ENCODE data around the gene OR5A2. TPM values are rescaled to one million over a fixed set of nuclear protein-coding genes. Genes with fewer than 3 reads are reported as not detected.
"Not testable (repeated sequence)": the region's sequence is repeated elsewhere in the genome, so short reads cannot be mapped to it uniquely, and the experiment has no call there.

The OR5A2 gene
- total and polyA plus RNA-seq, 2 experiments from 2014 or later = not detected

DNA sequence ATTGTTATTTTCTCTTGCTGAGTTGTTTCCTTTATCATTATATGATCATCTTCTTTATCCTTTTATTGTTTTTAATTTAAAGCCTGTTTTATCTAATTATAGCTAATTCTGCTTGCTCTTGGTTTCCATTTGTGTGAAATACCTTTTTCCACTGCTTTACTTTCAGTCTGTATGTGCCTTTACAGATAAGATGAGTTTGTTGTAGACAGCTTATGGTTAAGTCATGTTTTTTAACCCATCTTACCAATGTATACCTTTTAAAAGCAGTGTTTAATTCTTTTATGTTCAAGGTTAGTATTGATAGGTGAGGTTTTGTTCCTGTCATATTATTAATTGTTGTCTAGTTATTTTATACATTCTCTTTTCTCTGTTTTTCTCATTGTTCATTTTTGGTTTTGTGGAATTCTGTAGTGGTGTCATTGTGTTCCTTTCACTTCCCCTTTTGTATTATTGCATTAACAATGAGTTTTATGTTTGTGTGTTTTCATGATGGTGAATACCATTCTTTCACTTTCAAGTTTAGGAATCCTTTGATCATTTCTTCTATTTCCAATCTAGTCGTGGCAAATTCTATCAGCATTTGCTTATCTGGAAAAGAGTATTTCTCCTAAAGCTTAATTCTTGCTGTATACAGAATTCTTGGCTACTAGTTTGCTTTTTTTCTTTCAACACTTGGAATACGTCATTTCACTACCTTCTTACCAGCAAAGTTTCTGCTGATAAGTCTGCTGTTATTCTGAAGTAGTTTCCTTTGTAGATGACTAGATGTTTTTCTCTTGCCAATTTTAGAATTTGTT lies 45.8 kb downstream of the OR5A2 start:
- in situ Hi-C loops (cut with MboI) = no loop called here
- H3K9me3 ChIP-seq (ENCODE audit: low read depth) = peaks cover 5% of the 10 kb centered on the region
- no peaks in the 10 kb centered on the region for H3K27me3 ChIP-seq (replicated peaks; ENCODE audit: insufficient read depth)
- no peaks in the 10 kb centered on the region for H3K4me1 ChIP-seq (ENCODE audit: insufficient read depth)
- no peak overlapping the region for H3K9ac ChIP-seq
- no peak overlapping the region for H3K4me3 ChIP-seq
- H3K36me3 ChIP-seq (ENCODE audit: low read depth) = no peaks in the 10 kb centered on the region
- H3K4me2 ChIP-seq (ENCODE audit: unreplicated experiment) = no peak overlapping the region
- TF ChIP-seq EZH2phosphoT487 (IDR thresholded peaks at IDR 0.05; ENCODE audit: insufficient read depth, low read depth) = no peak
- TF ChIP-seq EZH2 (IDR thresholded peaks at IDR 0.05; ENCODE audit: insufficient read depth, poor library complexity, severe bottlenecking) = no peak
- WGBS, 2 experiments (ENCODE audit: low coverage in 1 of 2, low lambda C conversion rate in 2 of 2, missing lambda C conversion rate in 2 of 2) = 9 to 10% methylated on average over 2 of the region's 2 CpGs
- no peaks in the 10 kb centered on the region for H3F3A ChIP-seq (ENCODE audit: insufficient read depth)
- no peak overlapping the region for H2AFZ ChIP-seq
- DNase-seq = no peak
- H4K20me1 ChIP-seq (ENCODE audit: insufficient read depth) = no peaks in the 10 kb centered on the region
- H3K9me2 ChIP-seq (ENCODE audit: insufficient read depth) = no peaks in the 10 kb centered on the region
- no peaks in the 10 kb centered on the region for H3K79me2 ChIP-seq (ENCODE audit: insufficient read depth)
- no peak overlapping the region for H3K27ac ChIP-seq

DNA sequence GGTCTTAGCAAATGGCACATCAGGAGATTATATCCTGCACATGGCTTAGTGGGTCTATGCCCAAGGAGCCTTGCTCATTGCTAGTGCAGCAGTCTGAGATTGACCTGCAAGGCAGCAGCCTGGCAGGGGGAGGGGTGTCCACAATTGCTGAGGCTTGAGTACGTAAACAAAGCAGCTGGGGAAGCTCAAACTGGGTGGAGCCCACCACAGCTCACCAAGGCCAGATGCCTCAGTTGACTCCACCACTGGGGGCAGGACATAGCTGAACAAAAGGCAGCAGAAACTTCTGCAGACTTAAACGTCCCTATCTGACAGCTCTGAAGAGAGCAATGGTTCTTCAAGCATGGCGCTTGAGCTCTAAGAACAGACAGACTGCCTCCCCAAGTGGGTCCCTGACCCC lies 53.9 kb downstream of the OR5A2 start:
- H3K79me2 ChIP-seq (ENCODE audit: insufficient read depth); H3K9me2 ChIP-seq (ENCODE audit: insufficient read depth); H3K9me3 ChIP-seq (ENCODE audit: low read depth); H3K27me3 ChIP-seq (replicated peaks; ENCODE audit: insufficient read depth); H3K9ac ChIP-seq; H3K4me2 ChIP-seq (ENCODE audit: unreplicated experiment); H3F3A ChIP-seq (ENCODE audit: insufficient read depth); H3K36me3 ChIP-seq (ENCODE audit: low read depth); H3K27ac ChIP-seq; H2AFZ ChIP-seq; in situ Hi-C loops (cut with MboI); H3K4me1 ChIP-seq (ENCODE audit: insufficient read depth); H3K4me3 ChIP-seq; DNase-seq; H4K20me1 ChIP-seq (ENCODE audit: insufficient read depth): not testable (repeated sequence)
- 5 to 8% methylated on average over 3 of the region's 3 CpGs for WGBS, 2 experiments (ENCODE audit: low coverage in 1 of 2, low lambda C conversion rate in 2 of 2, missing lambda C conversion rate in 2 of 2)

DNA sequence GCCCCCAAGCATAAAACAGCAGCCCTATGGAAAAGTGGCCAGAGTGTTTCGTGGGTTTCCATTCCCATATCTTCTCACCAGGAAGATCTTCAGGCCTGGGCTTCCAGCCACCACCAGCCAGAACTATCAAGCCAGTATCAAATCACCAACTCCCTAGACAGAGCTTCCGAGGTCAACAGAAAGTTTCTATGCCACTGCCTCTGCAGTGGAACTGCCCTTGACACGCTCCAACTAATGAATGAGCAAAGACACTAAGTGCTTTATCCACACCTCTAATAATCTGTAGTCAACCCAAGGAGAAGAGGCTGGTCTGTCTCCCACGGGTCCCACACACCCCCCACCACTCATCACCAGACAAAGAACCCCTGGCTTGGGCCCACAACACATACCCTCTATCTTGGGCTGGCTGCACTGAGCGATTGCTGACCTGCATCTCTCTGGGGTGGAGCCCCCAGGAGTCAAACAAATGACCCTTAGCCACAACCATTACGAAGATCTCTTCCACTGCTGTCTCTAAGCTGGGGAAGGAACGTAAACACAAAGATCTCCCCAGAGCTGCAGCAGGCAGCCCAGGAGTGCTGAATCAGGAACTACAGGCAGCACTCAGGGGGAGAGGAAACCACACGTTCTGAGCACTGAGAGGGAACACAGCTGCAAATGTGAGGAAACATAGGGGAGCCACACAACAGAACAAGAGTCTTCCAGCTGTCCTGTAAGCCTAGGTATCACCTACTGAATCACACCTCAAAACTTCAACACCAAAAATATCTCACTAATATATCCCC lies 57.8 kb downstream of the OR5A2 start:
- Histone ChIP-seq H3F3A (ENCODE audit: insufficient read depth) (no peaks in the 10 kb centered on the region), H3K27ac (no peak overlapping the region), H3K9ac (no peak overlapping the region), H3K27me3 (replicated peaks; ENCODE audit: insufficient read depth) (no peaks in the 10 kb centered on the region), H2AFZ (no peak overlapping the region), H4K20me1 (ENCODE audit: insufficient read depth) (no peaks in the 10 kb centered on the region), H3K4me3 (no peak overlapping the region), H3K4me2 (ENCODE audit: unreplicated experiment) (no peak overlapping the region), H3K79me2 (ENCODE audit: insufficient read depth) (no peaks in the 10 kb centered on the region), H3K9me2 (ENCODE audit: insufficient read depth) (no peaks in the 10 kb centered on the region), H3K36me3 (ENCODE audit: low read depth) (no peaks in the 10 kb centered on the region), H3K4me1 (ENCODE audit: insufficient read depth) (no peaks in the 10 kb centered on the region), H3K9me3 (ENCODE audit: low read depth) (no peaks in the 10 kb centered on the region)
- 3 to 8% methylated on average over 8 of the region's 8 CpGs for WGBS, 2 experiments (ENCODE audit: low coverage in 1 of 2, low lambda C conversion rate in 2 of 2, missing lambda C conversion rate in 2 of 2)
- TF ChIP-seq EZH2 (IDR thresholded peaks at IDR 0.05; ENCODE audit: insufficient read depth, poor library complexity, severe bottlenecking) (no peak), EZH2phosphoT487 (IDR thresholded peaks at IDR 0.05; ENCODE audit: insufficient read depth, low read depth) (no peak)
- DNase-seq = no peak
- in situ Hi-C loops (cut with MboI) = no loop called here

Other genes starting within 250 kb of the OR5A2 start
- not detected in 2 replicates for gene MPEG1, start 213.5 kb downstream of the OR5A2 start, total RNA-seq (2014; rRNA removed; shearing (Covaris generic))
- not detected in 2 replicates for gene MPEG1, start 213.5 kb downstream of the OR5A2 start, polyA plus RNA-seq (2016; fragmentation: Nextera tagmentation; extraction: Ambion mirVana)
- not detected in 2 replicates for gene OR5AN1, start 67.5 kb downstream of the OR5A2 start, total RNA-seq (2014; rRNA removed; shearing (Covaris generic))
- not detected in 2 replicates for gene OR5AN1, start 67.5 kb downstream of the OR5A2 start, polyA plus RNA-seq (2016; fragmentation: Nextera tagmentation; extraction: Ambion mirVana)
- gene OR5A1, start 10.1 kb upstream of the OR5A2 start, total RNA-seq (2014; rRNA removed; shearing (Covaris generic)) = not detected in 2 replicates
- gene OR5A1, start 10.1 kb upstream of the OR5A2 start, polyA plus RNA-seq (2016; fragmentation: Nextera tagmentation; extraction: Ambion mirVana) = not detected in 2 replicates
- not detected in 2 replicates for gene OR4D6, start 30.5 kb upstream of the OR5A2 start, total RNA-seq (2014; rRNA removed; shearing (Covaris generic))
- gene OR4D6, start 30.5 kb upstream of the OR5A2 start, polyA plus RNA-seq (2016; fragmentation: Nextera tagmentation; extraction: Ambion mirVana) = not detected in 2 replicates
- gene OR4D10, start 46.9 kb upstream of the OR5A2 start, total RNA-seq (2014; rRNA removed; shearing (Covaris generic)) = not detected in 2 replicates
- not detected in 2 replicates for gene OR4D10, start 46.9 kb upstream of the OR5A2 start, polyA plus RNA-seq (2016; fragmentation: Nextera tagmentation; extraction: Ambion mirVana)
- not detected in 2 replicates for gene OR4D11, start 77.2 kb upstream of the OR5A2 start, total RNA-seq (2014; rRNA removed; shearing (Covaris generic))
- not detected in 2 replicates for gene OR4D11, start 77.2 kb upstream of the OR5A2 start, polyA plus RNA-seq (2016; fragmentation: Nextera tagmentation; extraction: Ambion mirVana)
- not detected in 2 replicates for gene OR4D9, start 85.1 kb upstream of the OR5A2 start, total RNA-seq (2014; rRNA removed; shearing (Covaris generic))
- gene OR4D9, start 85.1 kb upstream of the OR5A2 start, polyA plus RNA-seq (2016; fragmentation: Nextera tagmentation; extraction: Ambion mirVana) = not detected in 2 replicates
- gene OSBP, start 189.4 kb upstream of the OR5A2 start, total RNA-seq (2014; rRNA removed; shearing (Covaris generic)) = 17.2 and 26.4 TPM in 2 replicates
- gene OSBP, start 189.4 kb upstream of the OR5A2 start, polyA plus RNA-seq (2016; fragmentation: Nextera tagmentation; extraction: Ambion mirVana) = 10.7 and 12.8 TPM in 2 replicates
- 9.6 and 12.5 TPM in 2 replicates for gene PATL1, start 242.6 kb upstream of the OR5A2 start, total RNA-seq (2014; rRNA removed; shearing (Covaris generic))
- gene PATL1, start 242.6 kb upstream of the OR5A2 start, polyA plus RNA-seq (2016; fragmentation: Nextera tagmentation; extraction: Ambion mirVana) = 8.5 and 10.7 TPM in 2 replicates

All from GM23248 (cell line).